HepG2 (cell line): ENCODE data around the gene OLAH.

Experiments used
- ATF1 ChIP-seq: IDR thresholded peaks from 2 replicates; pipeline ENCODE4 v1.6.1; 2016; ENCODE audit warnings: mild to moderate bottlenecking, control low read depth
- CBFB ChIP-seq: sonication (generic); formaldehyde crosslinking; IDR thresholded peaks from 2 replicates; pipeline ENCODE4 v1.4.0; 2020; ENCODE audit warnings: missing genetic modification reagents
- CEBPB ChIP-seq: IDR thresholded peaks from 2 replicates; pipeline ENCODE4 v1.6.1; 2011; ENCODE audit warnings: low read depth, low read length, improper control_type of control experiment, borderline replicate concordance
- CTCF ChIP-seq: sonication (generic); formaldehyde crosslinking; IDR thresholded peaks from 2 replicates; pipeline ENCODE4 v1.5.0; 2020; ENCODE audit warnings: mild to moderate bottlenecking, missing genetic modification reagents, moderate library complexity
- JUND ChIP-seq: sonication (generic); formaldehyde crosslinking; IDR thresholded peaks from 2 replicates; pipeline ENCODE4 v1.8.0; 2022; ENCODE audit warnings: mild to moderate bottlenecking, missing genetic modification reagents
- MAFF ChIP-seq: IDR thresholded peaks from 2 replicates; pipeline ENCODE4 v1.6.1; 2011; ENCODE audit warnings: low read depth, low read length, improper control_type of control experiment
- NFRKB ChIP-seq: fragments of 450-650 bp; IDR thresholded peaks from 2 replicates; pipeline ENCODE4 v1.6.1; 2017
- RAD51 ChIP-seq: fragments of 450-650 bp; IDR thresholded peaks from 2 replicates; pipeline ENCODE4 v1.6.1; 2016; ENCODE audit warnings: borderline replicate concordance
- RFX5 ChIP-seq: IDR thresholded peaks from 2 replicates; pipeline ENCODE4 v1.6.1; 2011; ENCODE audit warnings: low read depth, low read length, improper control_type of control experiment
- RXRA ChIP-seq: sonication (generic); formaldehyde crosslinking; IDR thresholded peaks from 2 replicates; pipeline ENCODE4 v1.5.1; 2020; ENCODE audit warnings: missing genetic modification reagents
- SMC3 ChIP-seq: IDR thresholded peaks from 2 replicates; pipeline ENCODE4 v1.6.1; 2011; ENCODE audit warnings: low read length, improper control_type of control experiment
- TEAD3 ChIP-seq: optimal IDR thresholded peaks from 2 replicates; pipeline ENCODE3; 2016; ENCODE audit warnings: borderline replicate concordance
- ZNF768 ChIP-seq: sonication (generic); formaldehyde crosslinking; IDR thresholded peaks from 2 replicates; pipeline ENCODE4 v1.4.0; 2020; ENCODE audit warnings: missing genetic modification reagents
- TF ChIP-seq, protein P1 (sequence below): sonication (generic); formaldehyde crosslinking; IDR thresholded peaks from 2 replicates; pipeline ENCODE4 v1.4.0; 2020; ENCODE audit warnings: missing genetic modification reagents

GRCh38 chr10:15103513-15103912 is 59.8 kb downstream of the OLAH start:
- TF ChIP-seq, protein P1, sequence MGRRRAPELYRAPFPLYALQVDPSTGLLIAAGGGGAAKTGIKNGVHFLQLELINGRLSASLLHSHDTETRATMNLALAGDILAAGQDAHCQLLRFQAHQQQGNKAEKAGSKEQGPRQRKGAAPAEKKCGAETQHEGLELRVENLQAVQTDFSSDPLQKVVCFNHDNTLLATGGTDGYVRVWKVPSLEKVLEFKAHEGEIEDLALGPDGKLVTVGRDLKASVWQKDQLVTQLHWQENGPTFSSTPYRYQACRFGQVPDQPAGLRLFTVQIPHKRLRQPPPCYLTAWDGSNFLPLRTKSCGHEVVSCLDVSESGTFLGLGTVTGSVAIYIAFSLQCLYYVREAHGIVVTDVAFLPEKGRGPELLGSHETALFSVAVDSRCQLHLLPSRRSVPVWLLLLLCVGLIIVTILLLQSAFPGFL (CRISPR knock-in tag): no peak
- TF ChIP-seq NFRKB (no peak), RAD51 (no peak), CBFB (no peak), RXRA (no peak), MAFF (no peak), RFX5 (no peak), CTCF (CRISPR knock-in tag) (no peak), TEAD3 (CRISPR knock-in tag) (no peak), ATF1 (CRISPR knock-in tag) (no peak), CEBPB (no peak), JUND (no peak), ZNF768 (CRISPR knock-in tag) (no peak), SMC3 (no peak)
